ENCODE measurements around the gene STX18.

The STX18 gene

GRCh38 chr4:4412641-4413372 is 129.0 kb downstream of the STX18 start:
- TF ChIP-seq POU2F2 (IDR thresholded peaks at IDR 0.05; ENCODE audit: low read depth, low read length) (no peak), SPI1 (IDR thresholded peaks at IDR 0.05; ENCODE audit: low read depth, low read length) (no peak)
- FAIRE-seq (no peak), DNase-seq (ENCODE audit: insufficient read length, low spot score) (no peak)

GRCh38 chr4:4411906-4412305 is 129.9 kb downstream of the STX18 start:
- no peak for DNase-seq (ENCODE audit: insufficient read length, low spot score)
- TF ChIP-seq POLR2AphosphoS5 (IDR thresholded peaks at IDR 0.05; ENCODE audit: low read depth, low read length) (no peak), SPI1 (IDR thresholded peaks at IDR 0.05; ENCODE audit: low read depth, low read length) (no peak), TAF1 (IDR thresholded peaks at IDR 0.05; ENCODE audit: low read depth, low read length) (no peak), PAX5 (IDR thresholded peaks at IDR 0.05; ENCODE audit: insufficient read depth, low read length, severe bottlenecking) (no peak), POU2F2 (IDR thresholded peaks at IDR 0.05; ENCODE audit: low read depth, low read length) (no peak), POLR2A (IDR thresholded peaks at IDR 0.05; ENCODE audit: low read depth, low read length) (no peak)
- no peak for FAIRE-seq

GRCh38 chr4:4410271-4410670 is 131.6 kb downstream of the STX18 start:
- DNase-seq (ENCODE audit: insufficient read length, low spot score), result no peak
- no peak for FAIRE-seq

GRCh38 chr4:4409416-4410115 is 132.3 kb downstream of the STX18 start:
- TF ChIP-seq TAF1 (IDR thresholded peaks at IDR 0.05; ENCODE audit: low read depth, low read length) (no peak), POLR2A (IDR thresholded peaks at IDR 0.05; ENCODE audit: low read depth, low read length) (no peak), SPI1 (IDR thresholded peaks at IDR 0.05; ENCODE audit: low read depth, low read length) (no peak), POLR2AphosphoS5 (IDR thresholded peaks at IDR 0.05; ENCODE audit: low read depth, low read length) (no peak), PAX5 (IDR thresholded peaks at IDR 0.05; ENCODE audit: insufficient read depth, low read length, severe bottlenecking) (no peak), POU2F2 (IDR thresholded peaks at IDR 0.05; ENCODE audit: low read depth, low read length) (no peak)
- FAIRE-seq (no peak), DNase-seq (ENCODE audit: insufficient read length, low spot score) (no peak)

More at GRCh38 chr4:4410271-4410670, 131.6 kb downstream of the STX18 start:
- TF ChIP-seq SPI1 (IDR thresholded peaks at IDR 0.05; ENCODE audit: low read depth, low read length) (no peak), TAF1 (IDR thresholded peaks at IDR 0.05; ENCODE audit: low read depth, low read length) (no peak)

- no peak for DNase-seq (ENCODE audit: insufficient read length, low spot score)
- TF ChIP-seq POLR2A (IDR thresholded peaks at IDR 0.05; ENCODE audit: low read depth, low read length), result no peak
- TF ChIP-seq POLR2AphosphoS5 (IDR thresholded peaks at IDR 0.05; ENCODE audit: low read depth, low read length), result no peak
- TF ChIP-seq SPI1 (IDR thresholded peaks at IDR 0.05; ENCODE audit: low read depth, low read length), result no peak
- TF ChIP-seq TAF1 (IDR thresholded peaks at IDR 0.05; ENCODE audit: low read depth, low read length), result no peak
- TF ChIP-seq POU2F2 (IDR thresholded peaks at IDR 0.05; ENCODE audit: low read depth, low read length), result no peak
- no peak for TF ChIP-seq PAX5 (IDR thresholded peaks at IDR 0.05; ENCODE audit: insufficient read depth, low read length, severe bottlenecking)
- FAIRE-seq, result no peak
These were observed 133.1 kb downstream of the STX18 start for GRCh38 chr4:4408576-4409335.

- DNase-seq (ENCODE audit: insufficient read length, low spot score) (no peak), FAIRE-seq (no peak)
- TF ChIP-seq POLR2AphosphoS5 (IDR thresholded peaks at IDR 0.05; ENCODE audit: low read depth, low read length) (no peak), POLR2A (IDR thresholded peaks at IDR 0.05; ENCODE audit: low read depth, low read length) (no peak), SPI1 (IDR thresholded peaks at IDR 0.05; ENCODE audit: low read depth, low read length) (no peak), POU2F2 (IDR thresholded peaks at IDR 0.05; ENCODE audit: low read depth, low read length) (no peak), PAX5 (IDR thresholded peaks at IDR 0.05; ENCODE audit: insufficient read depth, low read length, severe bottlenecking) (no peak), TAF1 (IDR thresholded peaks at IDR 0.05; ENCODE audit: low read depth, low read length) (no peak)
These were observed 133.7 kb downstream of the STX18 start for GRCh38 chr4:4408132-4408523.

- no peak for FAIRE-seq
- DNase-seq (ENCODE audit: insufficient read length, low spot score), result no peak
- TF ChIP-seq SPI1 (IDR thresholded peaks at IDR 0.05; ENCODE audit: low read depth, low read length), result no peak
- no peak for TF ChIP-seq TAF1 (IDR thresholded peaks at IDR 0.05; ENCODE audit: low read depth, low read length)
- TF ChIP-seq POLR2A (IDR thresholded peaks at IDR 0.05; ENCODE audit: low read depth, low read length), result no peak
- no peak for TF ChIP-seq POLR2AphosphoS5 (IDR thresholded peaks at IDR 0.05; ENCODE audit: low read depth, low read length)
- no peak for TF ChIP-seq POU2F2 (IDR thresholded peaks at IDR 0.05; ENCODE audit: low read depth, low read length)
- TF ChIP-seq PAX5 (IDR thresholded peaks at IDR 0.05; ENCODE audit: insufficient read depth, low read length, severe bottlenecking), result no peak
These were observed 134.3 kb downstream of the STX18 start for GRCh38 chr4:4407299-4408131.

- TF ChIP-seq PAX5 (IDR thresholded peaks at IDR 0.05; ENCODE audit: insufficient read depth, low read length, severe bottlenecking) (no peak), POLR2AphosphoS5 (IDR thresholded peaks at IDR 0.05; ENCODE audit: low read depth, low read length) (no peak), TAF1 (IDR thresholded peaks at IDR 0.05; ENCODE audit: low read depth, low read length) (no peak), SPI1 (IDR thresholded peaks at IDR 0.05; ENCODE audit: low read depth, low read length) (no peak), POLR2A (IDR thresholded peaks at IDR 0.05; ENCODE audit: low read depth, low read length) (no peak), POU2F2 (IDR thresholded peaks at IDR 0.05; ENCODE audit: low read depth, low read length) (no peak)
- no peak for FAIRE-seq
- no peak for DNase-seq (ENCODE audit: insufficient read length, low spot score)
These were observed 135.2 kb downstream of the STX18 start for GRCh38 chr4:4406455-4407298.
